ENCODE measurements around the gene DENND4A.

DENND4A gene

GRCh38 chr15:65806397-65806796 lies 14.3 kb upstream of the DENND4A start:
- H3K4me3 ChIP-seq (replicated peaks; ENCODE audit: low read depth, low read length): no peak overlapping the region
- TF ChIP-seq CTCF (IDR thresholded peaks at IDR 0.05; ENCODE audit: low read depth, low read length, missing control alignments): no peak
- DNase-seq (ENCODE audit: extremely low read depth, low read depth): no peak

- no peak overlapping the region for H3K4me3 ChIP-seq (replicated peaks; ENCODE audit: low read depth, low read length)
- no peak for DNase-seq (ENCODE audit: extremely low read depth, low read depth)
- no peak for TF ChIP-seq CTCF (IDR thresholded peaks at IDR 0.05; ENCODE audit: low read depth, low read length, missing control alignments)
Observed at GRCh38 chr15:65805019-65805745, 13.1 kb upstream of the DENND4A start.

GRCh38 chr15:65804252-65804931 lies 12.3 kb upstream of the DENND4A start:
- TF ChIP-seq CTCF (IDR thresholded peaks at IDR 0.05; ENCODE audit: low read depth, low read length, missing control alignments): no peak
- DNase-seq (ENCODE audit: extremely low read depth, low read depth): no peak
- no peak overlapping the region for H3K4me3 ChIP-seq (replicated peaks; ENCODE audit: low read depth, low read length)

GRCh38 chr15:65801229-65801805 lies 9.2 kb upstream of the DENND4A start:
- no peak for DNase-seq (ENCODE audit: extremely low read depth, low read depth)
- TF ChIP-seq CTCF (IDR thresholded peaks at IDR 0.05; ENCODE audit: low read depth, low read length, missing control alignments): no peak
- H3K4me3 ChIP-seq (replicated peaks; ENCODE audit: low read depth, low read length): no peak overlapping the region

GRCh38 chr15:65796610-65797078 lies 4.6 kb upstream of the DENND4A start:
- no peak for TF ChIP-seq CTCF (IDR thresholded peaks at IDR 0.05; ENCODE audit: low read depth, low read length, missing control alignments)
- peak; percentile 42 for DNase-seq (ENCODE audit: extremely low read depth, low read depth)
- no peak overlapping the region for H3K4me3 ChIP-seq (replicated peaks; ENCODE audit: low read depth, low read length)

- H3K4me3 ChIP-seq (replicated peaks; ENCODE audit: low read depth, low read length): no peak overlapping the region
- DNase-seq (ENCODE audit: extremely low read depth, low read depth): no peak
- TF ChIP-seq CTCF (IDR thresholded peaks at IDR 0.05; ENCODE audit: low read depth, low read length, missing control alignments): no peak
Observed at GRCh38 chr15:65795663-65796216, 3.6 kb upstream of the DENND4A start.

Measured in HFF-Myc (cell line).